Osteoblast (primary cell): ENCODE measurements around the gene TIMP2. TPM values are rescaled to one million over a fixed set of nuclear protein-coding genes. Genes with fewer than 3 reads are reported as not detected.
"Not testable (repeated sequence)": the region's sequence is repeated elsewhere in the genome, so short reads cannot be mapped to it uniquely, and the experiment has no call there.

Experiments used
- DNase-seq: peaks from one replicate; pipeline ENCODE4 v3.0.0; 2011; ENCODE audit warnings: low spot score, mixed read lengths; ENCODE audit not compliant: insufficient read length; ENCODE audit errors: missing footprints
- H2AFZ ChIP-seq: 2 replicates; pipeline ENCODE4 v1.6.0; 2011; ENCODE audit warnings: mild to moderate bottlenecking, low read length
- H3K27ac ChIP-seq: 2 replicates; pipeline ENCODE4 v1.5.1; 2011; ENCODE audit warnings: mild to moderate bottlenecking, low read depth, low read length, moderate library complexity
- H3K27me3 ChIP-seq: 2 replicates; pipeline ENCODE4 v1.6.0; 2012; ENCODE audit warnings: mild to moderate bottlenecking, control low read depth, inconsistent platforms, low read length, moderate library complexity; ENCODE audit not compliant: insufficient read depth
- H3K36me3 ChIP-seq: 2 replicates; pipeline ENCODE4 v1.5.1; 2011; ENCODE audit warnings: mild to moderate bottlenecking, low read length, control low read depth, moderate library complexity; ENCODE audit not compliant: insufficient read depth
- H3K4me1 ChIP-seq: 2 replicates; pipeline ENCODE4 v1.5.1; 2011; ENCODE audit warnings: mild to moderate bottlenecking, low read length, control low read depth, moderate library complexity; ENCODE audit not compliant: insufficient read depth
- H3K4me2 ChIP-seq: 2 replicates; pipeline ENCODE4 v1.6.0; 2011; ENCODE audit warnings: mild to moderate bottlenecking, low read length; ENCODE audit not compliant: insufficient read depth
- H3K4me3 ChIP-seq: fragments of 200-600 bp; sonication (generic); 3 replicates; pipeline ENCODE4 v1.5.1; 2012; ENCODE audit warnings: mild to moderate bottlenecking, low read length, inconsistent platforms; ENCODE audit not compliant: insufficient read depth
- H3K79me2 ChIP-seq: 2 replicates; pipeline ENCODE4 v1.6.0; 2012; ENCODE audit warnings: mild to moderate bottlenecking, low read length, control low read depth, inconsistent platforms; ENCODE audit not compliant: insufficient read depth
- H3K9me3 ChIP-seq: 2 replicates; pipeline ENCODE4 v1.5.1; 2011; ENCODE audit warnings: low read depth, low read length, control low read depth
- H4K20me1 ChIP-seq: 2 replicates; pipeline ENCODE4 v1.6.0; 2012; ENCODE audit warnings: mild to moderate bottlenecking, low read length, control low read depth; ENCODE audit not compliant: insufficient read depth
- CTCF ChIP-seq: IDR thresholded peaks from 2 replicates; pipeline ENCODE4 v1.5.1; 2011; ENCODE audit warnings: mild to moderate bottlenecking, low read depth, low read length, moderate library complexity; ENCODE audit errors: extremely low read depth
- total RNA-seq: library from RNA; depleted of rRNA; stranded (reverse); fragments of >200 nt; gene quantifications from 2 replicates; pipeline ENCODE4 v1.2.3, GENCODE V29; 2012

Gene TIMP2
- total RNA-seq, 1 donor = 164 TPM

DNA sequence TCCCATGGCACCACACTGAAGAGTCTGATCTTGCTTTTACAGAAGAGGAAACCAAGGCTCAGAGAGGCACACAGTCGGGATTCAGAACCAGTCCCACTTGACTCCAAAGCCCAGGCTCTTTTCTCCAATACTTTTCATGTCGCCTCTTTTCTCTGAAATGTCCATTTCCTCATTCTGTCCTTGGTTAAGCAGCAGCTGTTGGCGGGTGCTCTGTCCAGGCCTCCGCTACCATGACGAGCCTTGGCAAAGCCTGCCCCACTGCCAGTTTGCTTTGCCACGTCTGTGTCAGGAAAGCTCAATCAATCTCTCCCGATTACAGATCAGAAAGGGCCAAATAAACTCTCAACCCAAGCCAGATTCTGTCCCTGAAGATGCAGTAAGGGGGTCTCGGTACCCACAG is 13.1 kb downstream of the TIMP2 start:
- Histone ChIP-seq H3K4me2 (no peak overlapping the region), H3K4me1 (peaks cover 11% of the 10 kb centered on the region), H2AFZ (no peak overlapping the region), H3K9me3 (no peaks in the 10 kb centered on the region), H4K20me1 (peaks cover 77% of the 10 kb centered on the region), H3K79me2 (peaks cover 93% of the 10 kb centered on the region), H3K4me3 (no peak overlapping the region), H3K27me3 (no peaks in the 10 kb centered on the region), H3K27ac (no peak overlapping the region), H3K36me3 (peaks cover 5% of the 10 kb centered on the region)
- DNase-seq = peak; percentile 54
- TF ChIP-seq CTCF = no peak

DNA sequence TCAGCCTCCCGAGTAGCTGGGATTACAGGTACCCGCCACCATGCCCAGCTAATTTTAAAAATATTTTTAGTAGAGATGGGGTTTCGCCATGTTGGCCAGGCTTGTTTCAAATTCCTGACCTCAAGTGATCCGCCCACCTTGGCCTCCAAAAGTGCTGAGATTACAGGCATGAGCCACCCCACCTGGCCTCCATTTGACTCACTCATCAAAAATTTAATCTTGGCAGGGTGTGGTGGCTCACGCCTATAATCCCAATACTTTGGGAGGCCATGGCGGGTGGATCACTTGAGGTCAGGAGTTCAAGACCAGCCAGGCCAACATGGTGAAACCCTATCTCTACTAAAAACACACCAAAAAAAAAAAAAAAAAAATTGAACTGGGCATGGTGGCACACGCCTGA is 13.6 kb downstream of the TIMP2 start:
- H3K9me3 ChIP-seq, H3K4me1 ChIP-seq, H3K27ac ChIP-seq, H3K27me3 ChIP-seq, DNase-seq, H2AFZ ChIP-seq, H3K4me3 ChIP-seq, H3K4me2 ChIP-seq, H3K36me3 ChIP-seq: not testable (repeated sequence)
- H3K79me2 ChIP-seq = peaks cover 95% of the 10 kb centered on the region
- H4K20me1 ChIP-seq = peaks cover 77% of the 10 kb centered on the region

- peaks cover 74% of the 10 kb centered on the region for H4K20me1 ChIP-seq
- H3K27me3 ChIP-seq = no peaks in the 10 kb centered on the region
- no peak for TF ChIP-seq CTCF
- no peaks in the 10 kb centered on the region for H3K9me3 ChIP-seq
- H3K36me3 ChIP-seq = peaks cover 5% of the 10 kb centered on the region
- no peak for DNase-seq
- peaks cover 93% of the 10 kb centered on the region for H3K79me2 ChIP-seq
- no peak overlapping the region for H3K4me2 ChIP-seq
- no peak overlapping the region for H3K4me3 ChIP-seq
- peaks cover 1% of the 10 kb centered on the region for H3K4me1 ChIP-seq
- no peak overlapping the region for H3K27ac ChIP-seq
- no peak overlapping the region for H2AFZ ChIP-seq
These were observed 14.5 kb downstream of the TIMP2 start for GRCh38 chr17:78910497-78911284.

DNA sequence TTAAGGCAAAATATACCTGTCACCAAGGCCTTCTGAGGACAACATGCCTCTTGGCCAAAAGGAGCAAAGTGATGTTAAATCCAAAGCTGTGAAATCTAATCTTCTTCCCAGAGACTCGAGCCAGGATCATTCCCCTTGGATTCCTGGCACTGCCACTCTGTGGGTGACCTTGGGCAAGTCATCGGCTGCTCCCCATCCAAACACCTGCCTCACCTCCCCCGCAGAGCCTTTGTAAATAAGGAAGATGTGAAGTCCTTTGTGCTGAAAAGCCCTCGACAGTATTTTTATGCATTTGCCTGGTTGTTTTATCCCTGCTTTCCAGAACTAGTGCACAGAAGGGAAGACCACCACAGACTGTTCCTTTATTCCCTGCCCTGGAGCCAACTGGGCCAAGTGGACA is 16.8 kb downstream of the TIMP2 start:
- Histone ChIP-seq H3K27me3 (no peaks in the 10 kb centered on the region), H3K4me3 (no peak overlapping the region), H2AFZ (no peak overlapping the region), H3K27ac (no peak overlapping the region), H4K20me1 (peaks cover 82% of the 10 kb centered on the region), H3K79me2 (peaks cover 98% of the 10 kb centered on the region), H3K36me3 (no peaks in the 10 kb centered on the region), H3K4me2 (no peak overlapping the region), H3K4me1 (no peaks in the 10 kb centered on the region), H3K9me3 (no peaks in the 10 kb centered on the region)
- TF ChIP-seq CTCF = no peak
- DNase-seq = peak; percentile 37
